Astrocyte (in vitro differentiated cells and primary cell): Measurements from ENCODE around the gene JADE1. TPM values are rescaled to one million over a fixed set of nuclear protein-coding genes. Genes with fewer than 3 reads are reported as not detected.

Experiments
- DNase-seq: peaks from one replicate; pipeline ENCODE4 v3.0.0-alpha.2; 2010; ENCODE audit warnings: low read depth
- FAIRE-seq: peaks from 2 replicates; lab custom pipeline; 2011; peaks lifted over from hg19 to GRCh38; lab: Jason Lieb, UNC
- H2AFZ ChIP-seq: 2 replicates; pipeline ENCODE4 v1.6.0; 2012; ENCODE audit warnings: low read depth, low read length, inconsistent platforms
- H3K27ac ChIP-seq: 2 replicates; pipeline ENCODE4 v1.5.1; 2011; ENCODE audit warnings: low read depth, low read length, inconsistent platforms
- H3K27me3 ChIP-seq: 2 replicates; pipeline ENCODE4 v1.6.0; 2011; ENCODE audit warnings: low read length, inconsistent platforms; ENCODE audit not compliant: insufficient read depth
- H3K36me3 ChIP-seq: 2 replicates; pipeline ENCODE4 v1.5.1; 2011; ENCODE audit warnings: low read length, inconsistent platforms; ENCODE audit not compliant: insufficient read depth
- H3K4me1 ChIP-seq: 2 replicates; pipeline ENCODE4 v1.5.1; 2011; ENCODE audit warnings: low read length, inconsistent platforms; ENCODE audit not compliant: insufficient read depth
- H3K4me2 ChIP-seq: 2 replicates; pipeline ENCODE4 v1.6.0; 2012; ENCODE audit warnings: low read length, inconsistent platforms
- H3K4me3 ChIP-seq: 2 replicates; pipeline ENCODE4 v1.5.1; 2011; ENCODE audit warnings: low read depth, mild to moderate bottlenecking, low read length, inconsistent platforms; ENCODE audit not compliant: insufficient read depth
- H3K79me2 ChIP-seq: 2 replicates; pipeline ENCODE4 v1.6.0; 2012; ENCODE audit warnings: mild to moderate bottlenecking, low read length, inconsistent platforms; ENCODE audit not compliant: insufficient read depth
- H3K9ac ChIP-seq: 2 replicates; pipeline ENCODE4 v1.6.0; 2012; ENCODE audit warnings: mild to moderate bottlenecking, low read length, inconsistent platforms
- H3K9me3 ChIP-seq: 2 replicates; pipeline ENCODE4 v1.5.1; 2012; ENCODE audit warnings: low read depth, mild to moderate bottlenecking, low read length, inconsistent platforms; ENCODE audit not compliant: insufficient read depth
- H4K20me1 ChIP-seq: 2 replicates; pipeline ENCODE4 v1.6.0; 2012; ENCODE audit warnings: low read length, inconsistent platforms; ENCODE audit not compliant: insufficient read depth
- H3K27ac Mint-ChIP-seq: one replicate; pipeline ENCODE4 v1.8.0; 2021; ENCODE audit warnings: mild to moderate bottlenecking, mixed read lengths; ENCODE audit not compliant: unreplicated experiment
- H3K27me3 Mint-ChIP-seq: one replicate; pipeline ENCODE4 v1.8.0; 2021; ENCODE audit warnings: low read depth, mixed read lengths; ENCODE audit not compliant: unreplicated experiment
- H3K36me3 Mint-ChIP-seq: one replicate; pipeline ENCODE4 v1.8.0; 2021; ENCODE audit warnings: low read depth, mixed read lengths; ENCODE audit not compliant: unreplicated experiment
- H3K4me1 Mint-ChIP-seq: one replicate; pipeline ENCODE4 v1.8.0; 2021; ENCODE audit warnings: low read depth, mixed read lengths; ENCODE audit not compliant: unreplicated experiment
- H3K4me3 Mint-ChIP-seq: one replicate; pipeline ENCODE4 v1.8.0; 2021; ENCODE audit warnings: mild to moderate bottlenecking, moderate library complexity, mixed read lengths; ENCODE audit not compliant: unreplicated experiment
- H3K9me3 Mint-ChIP-seq: one replicate; pipeline ENCODE4 v1.8.0; 2021; ENCODE audit warnings: mild to moderate bottlenecking, mixed read lengths; ENCODE audit not compliant: unreplicated experiment
- EZH2 ChIP-seq: IDR thresholded peaks from 2 replicates; pipeline ENCODE4 v1.6.1; 2012; ENCODE audit warnings: mild to moderate bottlenecking, low read length, inconsistent platforms; ENCODE audit not compliant: insufficient read depth
- total RNA-seq: library from RNA; stranded (reverse); gene quantifications from 2 replicates; pipeline ENCODE4 v1.2.1, GENCODE V29; 2021
- TF ChIP-seq, protein P1 (sequence below): IDR thresholded peaks from 2 replicates; pipeline ENCODE4 v1.5.1; 2011; ENCODE audit warnings: low read depth, mild to moderate bottlenecking, inconsistent platforms, low read length, moderate library complexity; ENCODE audit not compliant: insufficient read depth

Gene JADE1
- total RNA-seq, 1 donor from 2014 or later, result 88.3 TPM

DNA sequence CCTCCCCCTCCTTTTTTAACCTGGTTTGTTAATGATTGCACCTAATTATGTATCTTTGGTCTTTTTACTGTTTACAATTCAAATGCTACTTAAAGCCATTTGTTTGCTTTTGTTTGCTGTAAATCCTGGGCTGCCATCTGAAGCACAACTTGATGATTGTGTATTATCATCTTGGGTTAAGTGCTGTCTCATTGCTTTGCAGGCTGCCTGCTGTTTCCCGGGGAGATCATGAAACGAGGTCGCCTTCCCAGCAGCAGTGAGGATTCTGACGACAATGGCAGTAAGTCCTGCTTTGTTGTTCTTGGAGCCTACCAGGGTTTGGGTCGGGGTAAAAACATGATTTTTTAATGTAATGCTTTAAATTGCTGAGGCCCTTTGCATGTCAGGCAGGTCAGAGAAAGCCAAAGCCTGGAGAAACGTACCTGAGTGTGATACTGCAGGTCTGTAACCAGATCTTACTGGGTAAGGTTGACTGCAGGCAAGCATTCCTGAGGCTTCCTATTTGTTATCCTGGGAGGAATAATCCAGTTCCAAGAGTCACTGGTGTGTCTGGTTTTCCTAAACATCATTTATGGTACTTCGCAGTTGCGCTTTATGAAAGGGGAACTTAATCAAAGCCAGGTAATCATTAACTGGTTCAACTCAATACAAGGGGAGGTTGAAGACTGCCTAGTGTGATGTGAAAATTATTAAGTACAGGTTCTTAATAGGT, 22.2 kb downstream of the JADE1 start:
- peaks cover 12% of the 10 kb centered on the region for H3K4me1 ChIP-seq
- no peaks in the 10 kb centered on the region for H3K27me3 Mint-ChIP-seq
- H3K9me3 ChIP-seq, result no peaks in the 10 kb centered on the region
- H3K27ac ChIP-seq, result no peak overlapping the region
- H3K36me3 Mint-ChIP-seq, result peaks cover 23% of the 10 kb centered on the region
- no peak overlapping the region for H3K4me3 ChIP-seq
- H2AFZ ChIP-seq, result no peak overlapping the region
- FAIRE-seq, result no peak
- H3K4me2 ChIP-seq, result peak overlapping the region; percentile 47
- peak overlapping the region; percentile 28 for H3K4me3 Mint-ChIP-seq
- H3K9me3 Mint-ChIP-seq, result peaks cover 2% of the 10 kb centered on the region
- peaks cover 39% of the 10 kb centered on the region for H4K20me1 ChIP-seq
- peak overlapping the region; percentile 81 for H3K27ac Mint-ChIP-seq
- H3K27me3 ChIP-seq, result no peaks in the 10 kb centered on the region
- peaks cover 92% of the 10 kb centered on the region for H3K79me2 ChIP-seq
- H3K9ac ChIP-seq, result peak overlapping the region; percentile 19
- no peaks in the 10 kb centered on the region for H3K36me3 ChIP-seq
- peak; percentile 49 for DNase-seq
- peaks cover 44% of the 10 kb centered on the region for H3K4me1 Mint-ChIP-seq
- TF ChIP-seq, protein P1, sequence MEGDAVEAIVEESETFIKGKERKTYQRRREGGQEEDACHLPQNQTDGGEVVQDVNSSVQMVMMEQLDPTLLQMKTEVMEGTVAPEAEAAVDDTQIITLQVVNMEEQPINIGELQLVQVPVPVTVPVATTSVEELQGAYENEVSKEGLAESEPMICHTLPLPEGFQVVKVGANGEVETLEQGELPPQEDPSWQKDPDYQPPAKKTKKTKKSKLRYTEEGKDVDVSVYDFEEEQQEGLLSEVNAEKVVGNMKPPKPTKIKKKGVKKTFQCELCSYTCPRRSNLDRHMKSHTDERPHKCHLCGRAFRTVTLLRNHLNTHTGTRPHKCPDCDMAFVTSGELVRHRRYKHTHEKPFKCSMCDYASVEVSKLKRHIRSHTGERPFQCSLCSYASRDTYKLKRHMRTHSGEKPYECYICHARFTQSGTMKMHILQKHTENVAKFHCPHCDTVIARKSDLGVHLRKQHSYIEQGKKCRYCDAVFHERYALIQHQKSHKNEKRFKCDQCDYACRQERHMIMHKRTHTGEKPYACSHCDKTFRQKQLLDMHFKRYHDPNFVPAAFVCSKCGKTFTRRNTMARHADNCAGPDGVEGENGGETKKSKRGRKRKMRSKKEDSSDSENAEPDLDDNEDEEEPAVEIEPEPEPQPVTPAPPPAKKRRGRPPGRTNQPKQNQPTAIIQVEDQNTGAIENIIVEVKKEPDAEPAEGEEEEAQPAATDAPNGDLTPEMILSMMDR, result no peak
- TF ChIP-seq EZH2, result no peak

DNA sequence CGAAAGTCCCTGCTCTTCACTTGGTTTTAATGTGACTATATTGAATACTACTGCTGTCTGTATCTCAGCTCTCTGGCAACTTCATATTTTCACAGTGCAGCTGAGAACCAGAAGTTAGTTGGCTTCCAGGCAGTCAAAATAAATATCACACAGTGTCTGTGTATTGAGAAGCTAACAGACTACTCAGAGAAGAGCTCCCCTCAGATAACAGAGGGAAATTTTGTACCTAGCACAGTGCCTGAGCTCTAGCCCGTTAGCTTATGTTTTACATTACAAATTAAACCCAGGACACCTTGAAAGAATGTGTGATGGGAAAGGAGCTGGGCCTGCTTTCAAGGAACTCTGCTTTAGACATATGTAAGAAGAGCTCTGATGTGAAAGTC, 22.7 kb downstream of the JADE1 start:
- no peak for FAIRE-seq
- TF ChIP-seq, protein P1, result no peak
- TF ChIP-seq EZH2, result no peak
- Histone ChIP-seq H3K79me2 (peaks cover 92% of the 10 kb centered on the region), H2AFZ (no peak overlapping the region), H3K36me3 (no peaks in the 10 kb centered on the region), H3K27me3 (no peaks in the 10 kb centered on the region), H3K4me2 (no peak overlapping the region), H3K9me3 (no peaks in the 10 kb centered on the region), H3K4me3 (no peak overlapping the region), H3K27ac (no peak overlapping the region), H3K9ac (no peak overlapping the region), H3K4me1 (peaks cover 12% of the 10 kb centered on the region), H4K20me1 (peaks cover 37% of the 10 kb centered on the region)
- H3K36me3 Mint-ChIP-seq, result peaks cover 24% of the 10 kb centered on the region
- H3K9me3 Mint-ChIP-seq, result peaks cover 2% of the 10 kb centered on the region
- H3K27ac Mint-ChIP-seq, result peak overlapping the region; percentile 81
- no peak overlapping the region for H3K4me3 Mint-ChIP-seq
- no peak for DNase-seq
- H3K27me3 Mint-ChIP-seq, result no peaks in the 10 kb centered on the region
- H3K4me1 Mint-ChIP-seq, result peaks cover 40% of the 10 kb centered on the region
